GM12891 (cell line): ENCODE results near the gene GEMIN7.

ENCODE experiments used
- PAX5 ChIP-seq: IDR thresholded peaks from 2 replicates; pipeline ENCODE4 v1.6.1; 2011; ENCODE audit warnings: low read length, moderate library complexity, mild to moderate bottlenecking; ENCODE audit not compliant: insufficient read depth, severe bottlenecking
- POLR2A ChIP-seq: IDR thresholded peaks from 2 replicates; pipeline ENCODE4 v1.6.1; 2011; ENCODE audit warnings: low read depth, low read length, control low read depth
- POLR2AphosphoS5 ChIP-seq: IDR thresholded peaks from 2 replicates; pipeline ENCODE4 v1.6.1; 2011; ENCODE audit warnings: low read depth, low read length, control low read depth
- POU2F2 ChIP-seq: IDR thresholded peaks from 2 replicates; pipeline ENCODE4 v1.6.1; 2011; ENCODE audit warnings: low read depth, mild to moderate bottlenecking, control low read depth, low read length, moderate library complexity
- SPI1 ChIP-seq: IDR thresholded peaks from 2 replicates; pipeline ENCODE4 v1.6.1; 2011; ENCODE audit warnings: low read depth, low read length, control low read depth
- TAF1 ChIP-seq: IDR thresholded peaks from 2 replicates; pipeline ENCODE4 v1.6.1; 2011; ENCODE audit warnings: low read depth, low read length, control low read depth

DNA sequence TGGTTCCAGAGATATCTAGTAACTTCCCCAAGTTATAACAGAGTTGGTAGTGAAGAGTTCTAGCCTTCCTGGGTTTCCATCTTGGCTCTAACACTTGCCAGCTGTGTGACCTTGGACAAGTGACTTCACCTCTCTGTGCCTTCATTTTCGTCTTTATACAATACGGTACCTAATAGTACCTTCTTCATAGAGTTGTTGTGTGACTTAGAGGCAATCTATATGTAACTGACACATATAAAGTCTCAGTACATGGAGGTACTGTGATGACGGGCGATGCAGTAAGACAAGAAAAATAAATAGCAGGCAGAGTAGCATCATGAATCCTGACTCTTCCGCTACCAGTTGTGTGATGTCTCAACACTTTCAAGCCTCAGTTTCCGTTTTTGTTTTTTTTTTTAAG, 48.2 kb upstream of the GEMIN7 start:
- TF ChIP-seq POLR2A (no peak), POU2F2 (no peak), POLR2AphosphoS5 (no peak), PAX5 (no peak), SPI1 (no peak), TAF1 (no peak)
